ENCODE data around the gene CTF1.
A peak's percentile ranks its signal among the peaks of the same experiment; 100 is the strongest.

CTF1 gene

DNA sequence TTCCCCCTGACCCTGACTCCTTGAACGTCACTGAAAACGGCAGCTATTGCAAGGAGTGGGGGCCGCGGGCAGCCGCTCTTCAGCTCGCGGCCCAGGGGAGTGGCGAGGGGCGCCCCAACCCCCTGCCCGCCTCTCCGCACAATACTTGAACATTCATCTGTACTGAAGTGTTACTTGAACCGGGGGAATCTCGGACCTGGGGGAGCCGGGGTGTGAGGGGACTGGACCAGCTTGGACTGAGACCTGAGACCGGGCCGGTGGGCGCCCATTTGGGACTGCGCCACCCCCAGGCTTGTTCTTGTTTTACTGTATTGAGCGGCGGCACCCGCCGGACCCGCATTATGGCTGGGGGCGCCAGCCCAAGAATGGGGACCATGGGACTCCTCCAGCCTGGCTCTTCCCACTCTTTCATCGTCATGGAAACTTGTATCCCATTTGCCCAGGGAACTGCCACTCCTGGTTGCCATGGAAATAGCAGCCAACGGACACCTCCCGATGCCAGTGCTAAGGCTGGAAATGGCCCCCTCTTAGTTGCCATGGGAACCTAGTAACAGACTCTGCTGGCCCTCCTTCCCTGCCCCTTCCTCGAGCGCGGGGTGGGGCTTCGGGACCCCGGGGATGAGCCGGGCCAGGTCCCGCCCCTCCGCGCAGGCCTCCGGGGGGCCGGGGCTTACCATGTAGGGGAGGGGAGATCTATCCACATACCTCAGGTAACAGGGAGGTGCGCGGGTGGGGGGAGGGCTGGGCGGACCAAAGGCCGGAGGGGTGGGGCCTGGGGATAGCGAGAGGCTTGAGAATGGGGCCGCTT is 51.6 kb downstream of the CTF1 start:
- H2AFZ ChIP-seq (ENCODE audit: low read length) = no peak overlapping the region
- H3K9ac ChIP-seq (ENCODE audit: low read depth, low read length, poor library complexity, severe bottlenecking) = peak overlapping the region; percentile 99
- peak overlapping the region; percentile 90 for H3K4me3 ChIP-seq (ENCODE audit: low read length, poor library complexity, severe bottlenecking)
- no peak for TF ChIP-seq EZH2phosphoT487 (IDR thresholded peaks at IDR 0.05; ENCODE audit: borderline replicate concordance)
- no peak for TF ChIP-seq CTCF (conservative IDR thresholded peaks at IDR 0.05; ENCODE audit: low read length)
- H3K4me2 ChIP-seq (ENCODE audit: low read depth, low read length, poor library complexity, severe bottlenecking) = peak overlapping the region; percentile 84
- H3K27me3 ChIP-seq (ENCODE audit: insufficient read depth, low read length, poor library complexity, severe bottlenecking) = peaks cover 7% of the 10 kb centered on the region
- no peaks in the 10 kb centered on the region for H3K9me3 ChIP-seq (ENCODE audit: insufficient read depth, low read depth, low read length)
- H3K4me1 ChIP-seq (ENCODE audit: insufficient read depth, low read length, poor library complexity, severe bottlenecking) = peaks cover 21% of the 10 kb centered on the region
- no peaks in the 10 kb centered on the region for H3K9me2 ChIP-seq (replicated peaks; ENCODE audit: low read depth, low read length)
- H3F3A ChIP-seq (ENCODE audit: low read depth) = no peaks in the 10 kb centered on the region
- H3K79me2 ChIP-seq (ENCODE audit: insufficient read depth, low read length) = peaks cover 22% of the 10 kb centered on the region
- peaks cover 3% of the 10 kb centered on the region for H4K20me1 ChIP-seq (ENCODE audit: insufficient read depth, low read length, poor library complexity, severe bottlenecking)
- peaks cover 19% of the 10 kb centered on the region for H3K36me3 ChIP-seq (ENCODE audit: insufficient read depth, low read length)

- Histone ChIP-seq H3F3A (ENCODE audit: low read depth) (no peaks in the 10 kb centered on the region), H3K4me1 (ENCODE audit: insufficient read depth, low read length, poor library complexity, severe bottlenecking) (peaks cover 25% of the 10 kb centered on the region), H3K9ac (ENCODE audit: low read depth, low read length, poor library complexity, severe bottlenecking) (peak within 1 kb of the TSS; percentile 99), H2AFZ (ENCODE audit: low read length) (0 out of 2 replicates have a peak within 1 kb of the TSS, but pooled peaks have one; percentile 25), H4K20me1 (ENCODE audit: insufficient read depth, low read length, poor library complexity, severe bottlenecking) (peaks cover 3% of the 10 kb centered on the region), H3K27me3 (ENCODE audit: insufficient read depth, low read length, poor library complexity, severe bottlenecking) (peaks cover 7% of the 10 kb centered on the region), H3K4me2 (ENCODE audit: low read depth, low read length, poor library complexity, severe bottlenecking) (peak within 1 kb of the TSS; percentile 84), H3K36me3 (ENCODE audit: insufficient read depth, low read length) (peaks cover 14% of the 10 kb centered on the region; the same call in 1 of the 2 replicates), H3K79me2 (ENCODE audit: insufficient read depth, low read length) (peaks cover 23% of the 10 kb centered on the region), H3K9me2 (replicated peaks; ENCODE audit: low read depth, low read length) (no peaks in the 10 kb centered on the region), H3K4me3 (ENCODE audit: low read length, poor library complexity, severe bottlenecking) (peak within 1 kb of the TSS; percentile 90), H3K9me3 (ENCODE audit: insufficient read depth, low read depth, low read length) (no peaks in the 10 kb centered on the region)
- TF ChIP-seq CTCF (conservative IDR thresholded peaks at IDR 0.05; ENCODE audit: low read length) = no peak
- TF ChIP-seq EZH2phosphoT487 (IDR thresholded peaks at IDR 0.05; ENCODE audit: borderline replicate concordance) = no peak
Observed at GRCh38 chr16:30948667-30949649, 52.5 kb downstream of the CTF1 start, which contains the start of gene ORAI3. Gene ORAI3, plus strand, starts transcription at chr16:30949068. Its CDS starts 222 bp downstream, at chr16:30949290.

DNA sequence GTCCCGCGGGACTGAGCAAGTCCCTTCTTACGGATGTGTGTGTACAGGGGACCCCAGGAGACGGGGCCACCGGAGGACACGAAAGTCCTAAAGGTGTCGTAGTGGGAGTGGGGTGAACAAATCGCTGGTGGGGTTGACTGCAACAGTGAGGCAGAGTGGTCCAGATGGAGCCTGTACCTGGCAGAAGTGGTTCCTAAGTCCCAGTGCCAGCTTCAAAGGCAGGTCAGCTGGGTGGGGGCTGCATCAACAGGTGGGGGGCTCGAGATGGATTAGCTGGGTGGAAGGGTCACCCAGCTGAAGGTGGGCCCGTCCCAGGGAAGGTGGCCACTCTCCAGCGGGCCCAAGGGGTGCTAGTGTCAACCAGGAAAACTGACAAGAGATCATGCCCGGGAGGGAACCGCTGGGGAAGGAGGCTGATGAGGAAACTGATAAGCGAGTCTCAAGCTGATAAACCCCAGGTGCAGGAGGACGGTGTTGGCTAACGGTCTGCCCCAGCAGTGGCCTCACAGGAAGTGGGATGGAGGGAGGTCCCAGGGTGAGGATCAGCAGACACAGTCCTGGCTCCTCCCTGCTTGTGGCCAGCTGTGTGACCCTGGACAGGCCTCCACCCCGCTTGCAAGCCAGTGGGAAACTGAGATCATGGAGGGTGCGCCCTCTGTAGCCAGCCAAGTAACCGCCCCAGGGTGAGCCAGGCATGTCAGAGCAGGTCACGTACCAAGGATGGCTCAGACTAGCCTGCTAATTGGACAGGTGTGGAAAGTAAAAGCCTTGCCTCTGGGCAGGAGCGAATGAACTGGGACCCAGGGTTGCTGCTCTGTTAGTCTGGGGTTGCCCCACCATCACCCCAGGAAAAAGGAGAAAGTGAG is 53.5 kb downstream of the CTF1 start:
- peaks cover 23% of the 10 kb centered on the region for H3K79me2 ChIP-seq (ENCODE audit: insufficient read depth, low read length)
- H3K4me2 ChIP-seq (ENCODE audit: low read depth, low read length, poor library complexity, severe bottlenecking) = peak overlapping the region; percentile 84
- H3F3A ChIP-seq (ENCODE audit: low read depth) = 0 out of 2 replicates have a peak, but pooled peaks cover 6% of the 10 kb centered on the region
- H3K9me3 ChIP-seq (ENCODE audit: insufficient read depth, low read depth, low read length) = no peaks in the 10 kb centered on the region
- H3K4me1 ChIP-seq (ENCODE audit: insufficient read depth, low read length, poor library complexity, severe bottlenecking) = peaks cover 25% of the 10 kb centered on the region
- no peak overlapping the region for H2AFZ ChIP-seq (ENCODE audit: low read length)
- TF ChIP-seq CTCF (conservative IDR thresholded peaks at IDR 0.05; ENCODE audit: low read length) (peak; percentile 53), EZH2phosphoT487 (IDR thresholded peaks at IDR 0.05; ENCODE audit: borderline replicate concordance) (no peak)
- H3K36me3 ChIP-seq (ENCODE audit: insufficient read depth, low read length) = peaks cover 6% of the 10 kb centered on the region; the same call in 1 of the 2 replicates
- peak overlapping the region; percentile 99 for H3K9ac ChIP-seq (ENCODE audit: low read depth, low read length, poor library complexity, severe bottlenecking)
- peak overlapping the region; percentile 90 for H3K4me3 ChIP-seq (ENCODE audit: low read length, poor library complexity, severe bottlenecking)
- peaks cover 3% of the 10 kb centered on the region for H4K20me1 ChIP-seq (ENCODE audit: insufficient read depth, low read length, poor library complexity, severe bottlenecking)
- peaks cover 7% of the 10 kb centered on the region for H3K27me3 ChIP-seq (ENCODE audit: insufficient read depth, low read length, poor library complexity, severe bottlenecking)
- H3K9me2 ChIP-seq (replicated peaks; ENCODE audit: low read depth, low read length) = no peaks in the 10 kb centered on the region

Data from Loucy (cell line).